Osteocyte (in vitro differentiated cells): Measurements from ENCODE around the gene R3HDM1. TPM values are rescaled to one million over a fixed set of nuclear protein-coding genes. Genes with fewer than 3 reads are reported as not detected.

Source experiments
- DNase-seq: peaks from one replicate; pipeline ENCODE4 v3.0.0; 2021; ENCODE audit warnings: mixed read lengths; ENCODE audit not compliant: unreplicated experiment; ENCODE audit errors: extremely low spot score
- H3K27ac Mint-ChIP-seq: one replicate; pipeline ENCODE4 v1.8.0; 2021; ENCODE audit warnings: mild to moderate bottlenecking, mixed read lengths; ENCODE audit not compliant: unreplicated experiment
- H3K27me3 Mint-ChIP-seq: one replicate; pipeline ENCODE4 v1.8.0; 2021; ENCODE audit warnings: mixed read lengths; ENCODE audit not compliant: unreplicated experiment
- H3K36me3 Mint-ChIP-seq: one replicate; pipeline ENCODE4 v1.8.0; 2021; ENCODE audit warnings: mixed read lengths; ENCODE audit not compliant: unreplicated experiment
- H3K4me1 Mint-ChIP-seq: one replicate; pipeline ENCODE4 v1.8.0; 2021; ENCODE audit warnings: mixed read lengths; ENCODE audit not compliant: unreplicated experiment
- H3K4me3 Mint-ChIP-seq: one replicate; pipeline ENCODE4 v1.8.0; 2021; ENCODE audit warnings: mild to moderate bottlenecking, moderate library complexity, mixed read lengths; ENCODE audit not compliant: unreplicated experiment
- H3K9me3 Mint-ChIP-seq: one replicate; pipeline ENCODE4 v1.8.0; 2021; ENCODE audit warnings: mixed read lengths; ENCODE audit not compliant: unreplicated experiment
- CTCF ChIP-seq: fragments of 200-600 bp; sonication (generic); IDR thresholded peaks from 2 replicates; pipeline ENCODE4 v1.5.0; 2021; ENCODE audit warnings: antibody characterized with exemption, mild to moderate bottlenecking, moderate library complexity
- total RNA-seq: library from RNA; stranded (reverse); gene quantifications from 2 replicates; pipeline ENCODE4 v1.2.1, GENCODE V29; 2021

Gene R3HDM1
- total RNA-seq, 1 donor from 2014 or later = 35.0 TPM

- no peaks in the 10 kb centered on the region for H3K4me1 Mint-ChIP-seq
- no peak for TF ChIP-seq CTCF
- H3K36me3 Mint-ChIP-seq = peaks cover 32% of the 10 kb centered on the region
- H3K27me3 Mint-ChIP-seq = no peaks in the 10 kb centered on the region
- peaks cover 7% of the 10 kb centered on the region for H3K9me3 Mint-ChIP-seq
- H3K27ac Mint-ChIP-seq = no peak overlapping the region
- no peak overlapping the region for H3K4me3 Mint-ChIP-seq
- DNase-seq = no peak
Observed at GRCh38 chr2:135504811-135505210, 26.5 kb upstream of the R3HDM1 start.

- no peak overlapping the region for H3K4me3 Mint-ChIP-seq
- DNase-seq = no peak
- H3K36me3 Mint-ChIP-seq = peaks cover 5% of the 10 kb centered on the region
- no peak overlapping the region for H3K27ac Mint-ChIP-seq
- peaks cover 12% of the 10 kb centered on the region for H3K9me3 Mint-ChIP-seq
- H3K27me3 Mint-ChIP-seq = no peaks in the 10 kb centered on the region
- H3K4me1 Mint-ChIP-seq = peaks cover 4% of the 10 kb centered on the region
- no peak for TF ChIP-seq CTCF
Observed at GRCh38 chr2:135510577-135510976, 20.7 kb upstream of the R3HDM1 start.

DNA sequence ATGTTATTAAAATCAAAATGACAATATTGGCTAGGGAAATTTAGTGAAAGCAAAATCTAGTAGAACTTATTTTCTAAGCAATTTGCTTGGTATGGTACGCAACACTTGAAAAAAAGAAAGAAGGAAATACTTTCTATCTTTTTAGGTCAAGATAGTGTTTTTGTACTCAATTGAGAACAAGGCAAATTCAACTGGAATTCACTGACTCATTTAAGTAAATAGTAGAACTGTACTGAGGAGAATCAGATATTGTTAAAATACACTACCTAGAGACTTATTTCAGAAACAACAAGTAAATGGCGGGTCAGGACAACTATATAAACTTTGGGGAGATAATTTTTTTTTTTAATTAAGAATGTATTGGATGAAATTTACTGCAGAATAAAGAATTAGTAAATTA is 19.2 kb upstream of the R3HDM1 start:
- peaks cover 12% of the 10 kb centered on the region for H3K9me3 Mint-ChIP-seq
- H3K27me3 Mint-ChIP-seq = no peaks in the 10 kb centered on the region
- peaks cover 4% of the 10 kb centered on the region for H3K4me1 Mint-ChIP-seq
- peaks cover 4% of the 10 kb centered on the region for H3K36me3 Mint-ChIP-seq
- no peak for TF ChIP-seq CTCF
- no peak overlapping the region for H3K27ac Mint-ChIP-seq
- DNase-seq = no peak
- no peak overlapping the region for H3K4me3 Mint-ChIP-seq

GRCh38 chr2:135525786-135526185 is 5.5 kb upstream of the R3HDM1 start:
- Mint-ChIP-seq H3K27ac (no peak overlapping the region), H3K9me3 (no peaks in the 10 kb centered on the region), H3K36me3 (peaks cover 7% of the 10 kb centered on the region), H3K4me3 (no peak overlapping the region), H3K27me3 (no peaks in the 10 kb centered on the region), H3K4me1 (peaks cover 8% of the 10 kb centered on the region)
- no peak for DNase-seq
- TF ChIP-seq CTCF = no peak

DNA sequence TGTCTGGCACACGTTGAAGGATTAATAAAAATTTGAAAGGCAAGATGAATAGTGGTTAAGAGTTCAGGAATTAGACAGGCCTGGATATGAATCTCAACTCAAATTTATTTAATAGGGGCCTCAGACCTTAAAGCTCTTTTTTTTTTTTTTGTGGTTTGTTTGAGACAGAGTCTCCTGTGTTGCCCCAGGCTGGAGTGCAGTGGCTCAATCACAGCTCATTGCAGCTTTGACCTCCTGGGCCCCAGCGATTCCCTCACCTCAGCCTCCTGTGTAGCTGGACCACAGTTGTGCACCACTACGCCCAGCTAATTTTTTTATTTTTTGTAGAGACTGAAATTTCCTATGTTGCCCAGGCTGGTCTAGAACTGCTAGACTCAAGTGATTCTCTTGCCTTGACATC is 3.3 kb upstream of the R3HDM1 start:
- no peak for DNase-seq
- TF ChIP-seq CTCF = no peak
- Mint-ChIP-seq H3K36me3 (peaks cover 3% of the 10 kb centered on the region), H3K4me1 (peaks cover 17% of the 10 kb centered on the region), H3K27me3 (no peaks in the 10 kb centered on the region), H3K27ac (no peak overlapping the region), H3K4me3 (no peak overlapping the region), H3K9me3 (no peaks in the 10 kb centered on the region)
